Suprapubic skin (tissue), 3 donors: ENCODE data around the gene MYD88.

Experiments
- POLR2AphosphoS5 ChIP-seq, 3 donors: sonication (generic); formaldehyde crosslinking; IDR thresholded peaks; one replicate each; pipeline ENCODE4 v1.6.1; 2017; ENCODE audit warnings: antibody characterized with exemption in 3 of 3
- TF ChIP-seq, protein P1 (sequence below), 2 donors: fragments of 200-600 bp in 1 of 2; fragments of 450-650 bp in 1 of 2; sonication (generic) in 1 of 2; IDR thresholded peaks; one replicate each; pipeline ENCODE4 v1.5.1; 2016 to 2019; ENCODE audit warnings: antibody characterized with exemption in 2 of 2, mild to moderate bottlenecking in 1 of 2, moderate library complexity in 1 of 2

DNA sequence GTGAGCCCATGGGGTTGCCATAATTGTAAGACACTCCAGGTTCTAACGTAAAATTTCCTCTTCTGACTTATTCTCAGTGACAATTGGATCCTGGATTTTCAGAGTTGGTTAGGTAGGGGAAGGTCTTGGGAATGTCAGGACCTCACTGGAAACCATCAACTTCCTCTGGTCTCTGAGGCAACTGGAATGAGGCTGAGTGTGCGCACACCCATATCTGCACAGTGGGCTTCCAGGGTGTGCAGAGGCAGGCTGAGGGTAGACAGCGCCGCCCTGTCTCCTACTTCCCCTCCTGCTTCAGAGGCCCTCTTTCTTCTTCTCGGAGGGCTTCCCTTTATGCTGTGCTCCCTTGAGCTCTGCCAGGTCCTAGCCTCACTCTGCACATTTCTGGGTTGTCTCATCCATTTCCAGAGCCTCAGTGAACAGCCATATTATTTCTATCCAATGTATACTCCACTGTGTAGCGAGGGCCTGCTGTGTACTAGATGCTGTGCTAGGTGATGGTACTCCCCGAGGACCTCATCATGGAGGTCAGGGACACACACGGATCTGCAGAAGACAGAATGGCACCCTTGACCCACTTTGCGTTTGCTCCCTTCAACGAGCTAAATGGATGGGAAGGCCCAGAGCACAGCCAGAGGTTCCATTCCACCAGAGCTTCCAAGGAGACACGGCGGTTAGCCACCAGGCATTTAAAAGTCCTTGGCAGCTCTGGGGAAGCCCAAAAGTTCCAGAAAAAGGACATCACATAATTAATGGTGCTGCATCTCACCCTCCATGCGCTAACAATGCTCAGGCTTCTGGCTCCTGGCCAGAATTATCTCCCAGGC is 19.8 kb upstream of the MYD88 start:
- TF ChIP-seq, protein P1, sequence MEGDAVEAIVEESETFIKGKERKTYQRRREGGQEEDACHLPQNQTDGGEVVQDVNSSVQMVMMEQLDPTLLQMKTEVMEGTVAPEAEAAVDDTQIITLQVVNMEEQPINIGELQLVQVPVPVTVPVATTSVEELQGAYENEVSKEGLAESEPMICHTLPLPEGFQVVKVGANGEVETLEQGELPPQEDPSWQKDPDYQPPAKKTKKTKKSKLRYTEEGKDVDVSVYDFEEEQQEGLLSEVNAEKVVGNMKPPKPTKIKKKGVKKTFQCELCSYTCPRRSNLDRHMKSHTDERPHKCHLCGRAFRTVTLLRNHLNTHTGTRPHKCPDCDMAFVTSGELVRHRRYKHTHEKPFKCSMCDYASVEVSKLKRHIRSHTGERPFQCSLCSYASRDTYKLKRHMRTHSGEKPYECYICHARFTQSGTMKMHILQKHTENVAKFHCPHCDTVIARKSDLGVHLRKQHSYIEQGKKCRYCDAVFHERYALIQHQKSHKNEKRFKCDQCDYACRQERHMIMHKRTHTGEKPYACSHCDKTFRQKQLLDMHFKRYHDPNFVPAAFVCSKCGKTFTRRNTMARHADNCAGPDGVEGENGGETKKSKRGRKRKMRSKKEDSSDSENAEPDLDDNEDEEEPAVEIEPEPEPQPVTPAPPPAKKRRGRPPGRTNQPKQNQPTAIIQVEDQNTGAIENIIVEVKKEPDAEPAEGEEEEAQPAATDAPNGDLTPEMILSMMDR (IDR thresholded peaks at IDR 0.05): no peak
- TF ChIP-seq POLR2AphosphoS5 (IDR thresholded peaks at IDR 0.05): no peak
